ENCODE results near the gene RAD51B.

Gene RAD51B

GRCh38 chr14:68592948-68593556, 773.5 kb downstream of the RAD51B start:
- no peak overlapping the region for H3K27ac ChIP-seq (replicated peaks)
- no peak for DNase-seq (ENCODE audit: low read depth in 1 of 2, low spot score in 1 of 2)
- H3K4me3 ChIP-seq (replicated peaks; ENCODE audit: insufficient read depth, low read length), result no peak overlapping the region
- TF ChIP-seq POLR2AphosphoS5 (IDR thresholded peaks at IDR 0.05; ENCODE audit: low read depth) (no peak), GABPA (IDR thresholded peaks at IDR 0.05; ENCODE audit: low read depth) (no peak), SPI1 (IDR thresholded peaks at IDR 0.05; ENCODE audit: borderline replicate concordance, low read depth) (no peak)
- TF ChIP-seq, protein P1, sequence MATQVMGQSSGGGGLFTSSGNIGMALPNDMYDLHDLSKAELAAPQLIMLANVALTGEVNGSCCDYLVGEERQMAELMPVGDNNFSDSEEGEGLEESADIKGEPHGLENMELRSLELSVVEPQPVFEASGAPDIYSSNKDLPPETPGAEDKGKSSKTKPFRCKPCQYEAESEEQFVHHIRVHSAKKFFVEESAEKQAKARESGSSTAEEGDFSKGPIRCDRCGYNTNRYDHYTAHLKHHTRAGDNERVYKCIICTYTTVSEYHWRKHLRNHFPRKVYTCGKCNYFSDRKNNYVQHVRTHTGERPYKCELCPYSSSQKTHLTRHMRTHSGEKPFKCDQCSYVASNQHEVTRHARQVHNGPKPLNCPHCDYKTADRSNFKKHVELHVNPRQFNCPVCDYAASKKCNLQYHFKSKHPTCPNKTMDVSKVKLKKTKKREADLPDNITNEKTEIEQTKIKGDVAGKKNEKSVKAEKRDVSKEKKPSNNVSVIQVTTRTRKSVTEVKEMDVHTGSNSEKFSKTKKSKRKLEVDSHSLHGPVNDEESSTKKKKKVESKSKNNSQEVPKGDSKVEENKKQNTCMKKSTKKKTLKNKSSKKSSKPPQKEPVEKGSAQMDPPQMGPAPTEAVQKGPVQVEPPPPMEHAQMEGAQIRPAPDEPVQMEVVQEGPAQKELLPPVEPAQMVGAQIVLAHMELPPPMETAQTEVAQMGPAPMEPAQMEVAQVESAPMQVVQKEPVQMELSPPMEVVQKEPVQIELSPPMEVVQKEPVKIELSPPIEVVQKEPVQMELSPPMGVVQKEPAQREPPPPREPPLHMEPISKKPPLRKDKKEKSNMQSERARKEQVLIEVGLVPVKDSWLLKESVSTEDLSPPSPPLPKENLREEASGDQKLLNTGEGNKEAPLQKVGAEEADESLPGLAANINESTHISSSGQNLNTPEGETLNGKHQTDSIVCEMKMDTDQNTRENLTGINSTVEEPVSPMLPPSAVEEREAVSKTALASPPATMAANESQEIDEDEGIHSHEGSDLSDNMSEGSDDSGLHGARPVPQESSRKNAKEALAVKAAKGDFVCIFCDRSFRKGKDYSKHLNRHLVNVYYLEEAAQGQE (IDR thresholded peaks at IDR 0.05; ENCODE audit: insufficient replicate concordance, low read depth), result no peak
- TF ChIP-seq, protein P2, sequence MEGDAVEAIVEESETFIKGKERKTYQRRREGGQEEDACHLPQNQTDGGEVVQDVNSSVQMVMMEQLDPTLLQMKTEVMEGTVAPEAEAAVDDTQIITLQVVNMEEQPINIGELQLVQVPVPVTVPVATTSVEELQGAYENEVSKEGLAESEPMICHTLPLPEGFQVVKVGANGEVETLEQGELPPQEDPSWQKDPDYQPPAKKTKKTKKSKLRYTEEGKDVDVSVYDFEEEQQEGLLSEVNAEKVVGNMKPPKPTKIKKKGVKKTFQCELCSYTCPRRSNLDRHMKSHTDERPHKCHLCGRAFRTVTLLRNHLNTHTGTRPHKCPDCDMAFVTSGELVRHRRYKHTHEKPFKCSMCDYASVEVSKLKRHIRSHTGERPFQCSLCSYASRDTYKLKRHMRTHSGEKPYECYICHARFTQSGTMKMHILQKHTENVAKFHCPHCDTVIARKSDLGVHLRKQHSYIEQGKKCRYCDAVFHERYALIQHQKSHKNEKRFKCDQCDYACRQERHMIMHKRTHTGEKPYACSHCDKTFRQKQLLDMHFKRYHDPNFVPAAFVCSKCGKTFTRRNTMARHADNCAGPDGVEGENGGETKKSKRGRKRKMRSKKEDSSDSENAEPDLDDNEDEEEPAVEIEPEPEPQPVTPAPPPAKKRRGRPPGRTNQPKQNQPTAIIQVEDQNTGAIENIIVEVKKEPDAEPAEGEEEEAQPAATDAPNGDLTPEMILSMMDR (IDR thresholded peaks at IDR 0.05; ENCODE audit: insufficient read depth, low read length), result no peak
- H3K27me3 ChIP-seq (ENCODE audit: insufficient read depth, poor library complexity, severe bottlenecking), result no peaks in the 10 kb centered on the region

DNA sequence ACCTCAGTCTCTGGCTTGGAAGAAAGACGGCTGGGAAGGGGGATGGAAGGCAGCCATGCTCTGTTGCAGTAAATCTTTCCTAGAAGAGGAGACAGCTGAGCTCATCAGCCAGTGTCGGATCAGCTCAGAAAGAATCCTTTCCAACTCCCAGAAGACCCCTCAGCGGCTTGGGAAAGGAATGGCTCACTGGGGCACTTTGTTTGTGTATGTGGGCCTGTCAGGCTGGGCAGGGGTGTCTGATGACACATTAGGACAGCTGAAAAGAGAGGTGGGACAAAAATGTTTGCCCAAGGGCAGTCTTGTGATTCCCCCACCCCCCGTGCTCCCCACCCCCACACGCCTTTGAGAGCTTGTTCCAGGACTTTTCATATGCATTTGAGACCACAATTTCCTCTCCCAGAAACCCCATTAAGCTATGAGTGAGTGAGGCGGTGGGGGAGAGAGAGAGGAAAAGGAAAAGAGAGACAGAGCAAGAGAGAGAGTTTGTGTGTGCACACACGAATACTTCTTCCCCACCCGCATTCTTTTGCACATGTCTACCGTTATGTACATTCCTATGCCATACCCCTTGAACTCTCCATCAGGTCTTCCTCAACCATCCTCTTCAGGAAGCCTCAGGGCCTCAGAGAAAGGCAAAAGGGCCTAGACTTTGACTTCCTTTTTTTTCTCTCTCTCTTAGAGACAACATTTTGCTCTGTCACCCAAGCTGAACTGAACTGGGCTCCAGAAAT, 774.4 kb downstream of the RAD51B start:
- peak in 1 of 2 experiments; percentile 20 for DNase-seq (ENCODE audit: low read depth in 1 of 2, low spot score in 1 of 2)
- no peak overlapping the region for H3K4me3 ChIP-seq (replicated peaks; ENCODE audit: insufficient read depth, low read length)
- H3K27me3 ChIP-seq (ENCODE audit: insufficient read depth, poor library complexity, severe bottlenecking), result no peaks in the 10 kb centered on the region
- TF ChIP-seq GABPA (IDR thresholded peaks at IDR 0.05; ENCODE audit: low read depth) (no peak), POLR2AphosphoS5 (IDR thresholded peaks at IDR 0.05; ENCODE audit: low read depth) (no peak), SPI1 (IDR thresholded peaks at IDR 0.05; ENCODE audit: borderline replicate concordance, low read depth) (peak; percentile 79; the same call in 1 of the 2 replicates)
- TF ChIP-seq, protein P2 (IDR thresholded peaks at IDR 0.05; ENCODE audit: insufficient read depth, low read length), result no peak
- TF ChIP-seq, protein P1 (IDR thresholded peaks at IDR 0.05; ENCODE audit: insufficient replicate concordance, low read depth), result no peak
- peak overlapping the region; percentile 15; the same call in 1 of the 2 replicates for H3K27ac ChIP-seq (replicated peaks)

GRCh38 chr14:68594737-68595380, 775.3 kb downstream of the RAD51B start:
- TF ChIP-seq, protein P2 (IDR thresholded peaks at IDR 0.05; ENCODE audit: insufficient read depth, low read length), result no peak
- TF ChIP-seq POLR2AphosphoS5 (IDR thresholded peaks at IDR 0.05; ENCODE audit: low read depth) (no peak), GABPA (IDR thresholded peaks at IDR 0.05; ENCODE audit: low read depth) (no peak), SPI1 (IDR thresholded peaks at IDR 0.05; ENCODE audit: borderline replicate concordance, low read depth) (no peak)
- TF ChIP-seq, protein P1 (IDR thresholded peaks at IDR 0.05; ENCODE audit: insufficient replicate concordance, low read depth), result no peak
- no peak for DNase-seq (ENCODE audit: low read depth in 1 of 2, low spot score in 1 of 2)
- Histone ChIP-seq H3K4me3 (replicated peaks; ENCODE audit: insufficient read depth, low read length) (no peak overlapping the region), H3K27ac (replicated peaks) (peak overlapping the region; percentile 15; the same call in 1 of the 2 replicates), H3K27me3 (ENCODE audit: insufficient read depth, poor library complexity, severe bottlenecking) (no peaks in the 10 kb centered on the region)

All from HL-60 (cell line).